NCI-H82 treated with DMSO at 0.1 percent for 48 hours (cell line): ENCODE data around the gene KIF26B.

Experiments used
- DNase-seq: peaks from one replicate; lab custom pipeline; 2025; ENCODE audit not compliant: unreplicated experiment; lab: John Stamatoyannopoulos, UW

Gene KIF26B

GRCh38 chr1:245484176-245484575 lies 329.4 kb downstream of the KIF26B start:
- DNase-seq, result no peak

GRCh38 chr1:245485996-245486395 lies 331.2 kb downstream of the KIF26B start:
- no peak for DNase-seq

- DNase-seq, result no peak
Observed at GRCh38 chr1:245486775-245487470, 332.1 kb downstream of the KIF26B start.

GRCh38 chr1:245488346-245489129 lies 333.8 kb downstream of the KIF26B start:
- peak; percentile 76 for DNase-seq

GRCh38 chr1:245489838-245490237 lies 335.1 kb downstream of the KIF26B start:
- no peak for DNase-seq

- no peak for DNase-seq
Observed at GRCh38 chr1:245493029-245493428, 338.2 kb downstream of the KIF26B start.

GRCh38 chr1:245495681-245496080 lies 340.9 kb downstream of the KIF26B start:
- no peak for DNase-seq

GRCh38 chr1:245500546-245500945 lies 345.8 kb downstream of the KIF26B start:
- DNase-seq, result no peak

- DNase-seq, result no peak
Observed at GRCh38 chr1:245501633-245502032, 346.8 kb downstream of the KIF26B start.

GRCh38 chr1:245503548-245503947 lies 348.8 kb downstream of the KIF26B start:
- no peak for DNase-seq

GRCh38 chr1:245510144-245510543 lies 355.4 kb downstream of the KIF26B start:
- no peak for DNase-seq

GRCh38 chr1:245512181-245512888 lies 357.6 kb downstream of the KIF26B start:
- DNase-seq, result no peak

GRCh38 chr1:245512980-245513578 lies 358.3 kb downstream of the KIF26B start:
- DNase-seq, result no peak

GRCh38 chr1:245516284-245516759 lies 361.5 kb downstream of the KIF26B start:
- peak; percentile 13 for DNase-seq

- no peak for DNase-seq
Observed at GRCh38 chr1:245520611-245521010, 365.8 kb downstream of the KIF26B start.

- DNase-seq, result no peak
Observed at GRCh38 chr1:245526141-245526540, 371.4 kb downstream of the KIF26B start.

- DNase-seq, result no peak
Observed at GRCh38 chr1:245528258-245528635, 373.5 kb downstream of the KIF26B start.

- no peak for DNase-seq
Observed at GRCh38 chr1:245530937-245531336, 376.2 kb downstream of the KIF26B start.

- no peak for DNase-seq
Observed at GRCh38 chr1:245537992-245538391, 383.2 kb downstream of the KIF26B start.

- DNase-seq, result no peak
Observed at GRCh38 chr1:245538671-245539070, 383.9 kb downstream of the KIF26B start.

- no peak for DNase-seq
Observed at GRCh38 chr1:245541369-245541768, 386.6 kb downstream of the KIF26B start.
